ENCODE data around the gene FAM3D. TPM values are rescaled to one million over a fixed set of nuclear protein-coding genes. Genes with fewer than 3 reads are reported as not detected.
A peak's percentile ranks its signal among the peaks of the same experiment; 100 is the strongest.

Gene FAM3D
- total and polyA plus RNA-seq, 4 donors: 0.09 TPM; not detected in 3

DNA sequence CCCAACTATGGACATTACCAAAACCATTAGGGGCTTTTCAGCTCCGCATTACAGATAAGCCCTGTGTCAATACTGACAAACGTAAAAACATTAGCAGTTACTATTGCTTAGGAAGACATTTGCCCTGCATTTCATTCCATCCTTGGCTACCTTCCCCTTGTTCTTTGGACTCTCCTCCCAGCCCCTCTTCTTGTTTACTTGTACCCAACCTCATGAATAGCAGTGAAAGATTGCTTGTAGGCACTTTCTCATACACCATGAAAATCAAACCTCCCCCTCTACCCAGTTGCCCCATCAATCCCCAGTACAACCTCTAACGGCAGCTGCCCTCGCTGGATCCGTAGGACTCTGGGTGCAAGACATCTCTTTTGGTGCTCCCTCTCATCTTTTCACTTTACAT is 72.5 kb downstream of the FAM3D start:
- Histone ChIP-seq H3K4me1 (ENCODE audit: control insufficient read depth in 4 of 4, insufficient read depth in 4 of 4, low read length in 3 of 4) (peaks cover 5 to 40% (median 28%) of the 10 kb centered on the region in 4 donors), H3K27me3 (ENCODE audit: control insufficient read depth in 4 of 4, insufficient read depth in 4 of 4, low read length in 3 of 4) (no peaks in the 10 kb centered on the region), H3K9me3 (ENCODE audit: control insufficient read depth in 4 of 4, low read length in 3 of 4) (no peaks in the 10 kb centered on the region), H3K9ac (ENCODE audit: low read depth in 1 of 2, low read length in 2 of 2) (no peak overlapping the region), H3K27ac (ENCODE audit: low read depth in 1 of 2, low read length in 2 of 2) (peak overlapping the region; percentile 45 to 58), H3K36me3 (ENCODE audit: control insufficient read depth in 4 of 4, insufficient read depth in 3 of 4, low read depth in 1 of 4, low read length in 3 of 4) (no peaks in the 10 kb centered on the region), H3K4me3 (ENCODE audit: low read depth in 1 of 3, low read length in 3 of 3) (no peak overlapping the region)
- peak; percentile 8 to 34 for TF ChIP-seq RAD21 (IDR thresholded peaks at IDR 0.05)
- TF ChIP-seq, protein P1, sequence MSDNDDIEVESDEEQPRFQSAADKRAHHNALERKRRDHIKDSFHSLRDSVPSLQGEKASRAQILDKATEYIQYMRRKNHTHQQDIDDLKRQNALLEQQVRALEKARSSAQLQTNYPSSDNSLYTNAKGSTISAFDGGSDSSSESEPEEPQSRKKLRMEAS (IDR thresholded peaks at IDR 0.05): peak; percentile 69
- TF ChIP-seq TAF1 (conservative IDR thresholded peaks at IDR 0.05): no peak
- TF ChIP-seq, protein P2, sequence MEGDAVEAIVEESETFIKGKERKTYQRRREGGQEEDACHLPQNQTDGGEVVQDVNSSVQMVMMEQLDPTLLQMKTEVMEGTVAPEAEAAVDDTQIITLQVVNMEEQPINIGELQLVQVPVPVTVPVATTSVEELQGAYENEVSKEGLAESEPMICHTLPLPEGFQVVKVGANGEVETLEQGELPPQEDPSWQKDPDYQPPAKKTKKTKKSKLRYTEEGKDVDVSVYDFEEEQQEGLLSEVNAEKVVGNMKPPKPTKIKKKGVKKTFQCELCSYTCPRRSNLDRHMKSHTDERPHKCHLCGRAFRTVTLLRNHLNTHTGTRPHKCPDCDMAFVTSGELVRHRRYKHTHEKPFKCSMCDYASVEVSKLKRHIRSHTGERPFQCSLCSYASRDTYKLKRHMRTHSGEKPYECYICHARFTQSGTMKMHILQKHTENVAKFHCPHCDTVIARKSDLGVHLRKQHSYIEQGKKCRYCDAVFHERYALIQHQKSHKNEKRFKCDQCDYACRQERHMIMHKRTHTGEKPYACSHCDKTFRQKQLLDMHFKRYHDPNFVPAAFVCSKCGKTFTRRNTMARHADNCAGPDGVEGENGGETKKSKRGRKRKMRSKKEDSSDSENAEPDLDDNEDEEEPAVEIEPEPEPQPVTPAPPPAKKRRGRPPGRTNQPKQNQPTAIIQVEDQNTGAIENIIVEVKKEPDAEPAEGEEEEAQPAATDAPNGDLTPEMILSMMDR (IDR thresholded peaks at IDR 0.05; ENCODE audit: low read depth, low read length, missing input control): no peak
- peak; percentile 52 for TF ChIP-seq HNF4G (IDR thresholded peaks at IDR 0.05)
- TF ChIP-seq GABPA (IDR thresholded peaks at IDR 0.05 in 1 of 2, conservative IDR thresholded peaks at IDR 0.05 in 1 of 2): peak in 1 of 2 donors; percentile 13
- TF ChIP-seq EGR1 (IDR thresholded peaks at IDR 0.05; ENCODE audit: low read depth in 2 of 2): peak in 1 of 2 donors; percentile 31
- TF ChIP-seq, protein P3, sequence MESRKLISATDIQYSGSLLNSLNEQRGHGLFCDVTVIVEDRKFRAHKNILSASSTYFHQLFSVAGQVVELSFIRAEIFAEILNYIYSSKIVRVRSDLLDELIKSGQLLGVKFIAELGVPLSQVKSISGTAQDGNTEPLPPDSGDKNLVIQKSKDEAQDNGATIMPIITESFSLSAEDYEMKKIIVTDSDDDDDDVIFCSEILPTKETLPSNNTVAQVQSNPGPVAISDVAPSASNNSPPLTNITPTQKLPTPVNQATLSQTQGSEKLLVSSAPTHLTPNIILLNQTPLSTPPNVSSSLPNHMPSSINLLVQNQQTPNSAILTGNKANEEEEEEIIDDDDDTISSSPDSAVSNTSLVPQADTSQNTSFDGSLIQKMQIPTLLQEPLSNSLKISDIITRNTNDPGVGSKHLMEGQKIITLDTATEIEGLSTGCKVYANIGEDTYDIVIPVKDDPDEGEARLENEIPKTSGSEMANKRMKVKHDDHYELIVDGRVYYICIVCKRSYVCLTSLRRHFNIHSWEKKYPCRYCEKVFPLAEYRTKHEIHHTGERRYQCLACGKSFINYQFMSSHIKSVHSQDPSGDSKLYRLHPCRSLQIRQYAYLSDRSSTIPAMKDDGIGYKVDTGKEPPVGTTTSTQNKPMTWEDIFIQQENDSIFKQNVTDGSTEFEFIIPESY (IDR thresholded peaks at IDR 0.05): peak; percentile 44
- TF ChIP-seq, protein P4, sequence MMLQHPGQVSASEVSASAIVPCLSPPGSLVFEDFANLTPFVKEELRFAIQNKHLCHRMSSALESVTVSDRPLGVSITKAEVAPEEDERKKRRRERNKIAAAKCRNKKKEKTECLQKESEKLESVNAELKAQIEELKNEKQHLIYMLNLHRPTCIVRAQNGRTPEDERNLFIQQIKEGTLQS (IDR thresholded peaks at IDR 0.05): no peak
- peak; percentile 70 for TF ChIP-seq YY1 (IDR thresholded peaks at IDR 0.05)
- TF ChIP-seq, protein P5, sequence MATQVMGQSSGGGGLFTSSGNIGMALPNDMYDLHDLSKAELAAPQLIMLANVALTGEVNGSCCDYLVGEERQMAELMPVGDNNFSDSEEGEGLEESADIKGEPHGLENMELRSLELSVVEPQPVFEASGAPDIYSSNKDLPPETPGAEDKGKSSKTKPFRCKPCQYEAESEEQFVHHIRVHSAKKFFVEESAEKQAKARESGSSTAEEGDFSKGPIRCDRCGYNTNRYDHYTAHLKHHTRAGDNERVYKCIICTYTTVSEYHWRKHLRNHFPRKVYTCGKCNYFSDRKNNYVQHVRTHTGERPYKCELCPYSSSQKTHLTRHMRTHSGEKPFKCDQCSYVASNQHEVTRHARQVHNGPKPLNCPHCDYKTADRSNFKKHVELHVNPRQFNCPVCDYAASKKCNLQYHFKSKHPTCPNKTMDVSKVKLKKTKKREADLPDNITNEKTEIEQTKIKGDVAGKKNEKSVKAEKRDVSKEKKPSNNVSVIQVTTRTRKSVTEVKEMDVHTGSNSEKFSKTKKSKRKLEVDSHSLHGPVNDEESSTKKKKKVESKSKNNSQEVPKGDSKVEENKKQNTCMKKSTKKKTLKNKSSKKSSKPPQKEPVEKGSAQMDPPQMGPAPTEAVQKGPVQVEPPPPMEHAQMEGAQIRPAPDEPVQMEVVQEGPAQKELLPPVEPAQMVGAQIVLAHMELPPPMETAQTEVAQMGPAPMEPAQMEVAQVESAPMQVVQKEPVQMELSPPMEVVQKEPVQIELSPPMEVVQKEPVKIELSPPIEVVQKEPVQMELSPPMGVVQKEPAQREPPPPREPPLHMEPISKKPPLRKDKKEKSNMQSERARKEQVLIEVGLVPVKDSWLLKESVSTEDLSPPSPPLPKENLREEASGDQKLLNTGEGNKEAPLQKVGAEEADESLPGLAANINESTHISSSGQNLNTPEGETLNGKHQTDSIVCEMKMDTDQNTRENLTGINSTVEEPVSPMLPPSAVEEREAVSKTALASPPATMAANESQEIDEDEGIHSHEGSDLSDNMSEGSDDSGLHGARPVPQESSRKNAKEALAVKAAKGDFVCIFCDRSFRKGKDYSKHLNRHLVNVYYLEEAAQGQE (IDR thresholded peaks at IDR 0.05): peak; percentile 85
- TF ChIP-seq JUND (IDR thresholded peaks at IDR 0.05): peak in 1 of 2 donors; percentile 83
- TF ChIP-seq SP1 (IDR thresholded peaks at IDR 0.05): peak; percentile 86
- TF ChIP-seq RXRA (IDR thresholded peaks at IDR 0.05): peak; percentile 73 to 89
- peak; percentile 88 to 97 for TF ChIP-seq HNF4A (conservative IDR thresholded peaks at IDR 0.05)
- peak; percentile 93 for TF ChIP-seq FOXA2 (IDR thresholded peaks at IDR 0.05)
- no peak for TF ChIP-seq NR2F2 (IDR thresholded peaks at IDR 0.05)
- TF ChIP-seq FOXA1 (IDR thresholded peaks at IDR 0.05): peak; percentile 91
- no peak for DNase-seq (ENCODE audit: low spot score)
- WGBS: 36% methylated on average over 5 of the region's 5 CpGs
